ENCODE results near the gene HOXC12.

The HOXC12 gene

GRCh38 chr12:53973236-53974042 lies 18.7 kb downstream of the HOXC12 start:
- no peak for DNase-seq

GRCh38 chr12:53974084-53975063 lies 19.7 kb downstream of the HOXC12 start, which contains the start of gene HOTAIR:
TSS of gene HOTAIR (minus strand) at chr12:53974954.
- no peak for DNase-seq

GRCh38 chr12:53975064-53975471 lies 20.4 kb downstream of the HOXC12 start:
- no peak for DNase-seq

- DNase-seq: no peak
These were observed 20.9 kb downstream of the HOXC12 start for GRCh38 chr12:53975479-53976152.

- DNase-seq: no peak
These were observed 21.6 kb downstream of the HOXC12 start for GRCh38 chr12:53976172-53976822.

- no peak for DNase-seq
These were observed 22.3 kb downstream of the HOXC12 start for GRCh38 chr12:53976823-53977595.

GRCh38 chr12:53977596-53978445 lies 23.1 kb downstream of the HOXC12 start:
- no peak for DNase-seq

- DNase-seq: no peak
These were observed 24.0 kb downstream of the HOXC12 start for GRCh38 chr12:53978477-53979356.

- DNase-seq: no peak
These were observed 25.6 kb downstream of the HOXC12 start for GRCh38 chr12:53980104-53980801.

- no peak for DNase-seq
These were observed 26.2 kb downstream of the HOXC12 start for GRCh38 chr12:53980802-53981496.

GRCh38 chr12:53981634-53982565 lies 27.2 kb downstream of the HOXC12 start:
- no peak for DNase-seq

- DNase-seq: no peak
These were observed 28.2 kb downstream of the HOXC12 start for GRCh38 chr12:53982648-53983567.

GRCh38 chr12:53983568-53983949 lies 28.9 kb downstream of the HOXC12 start:
- no peak for DNase-seq

- no peak for DNase-seq
These were observed 29.4 kb downstream of the HOXC12 start for GRCh38 chr12:53983950-53984572.

- peak; percentile 81 to 96 for DNase-seq
These were observed 30.4 kb downstream of the HOXC12 start, which contains the start of gene HOXC10 for GRCh38 chr12:53984901-53985691. TSS of gene HOXC10 (plus strand) at chr12:53985146. CDS start at chr12:53985260, 114 bp downstream.

Measured in NCI-H446 (cell line).